Dendritic cell treated with granulocyte-macrophage colony-stimulating factor and Interleukin-4, amounts not matched to agents 40 ng/mL and 50 ng/mL, for 4 days (primary cell): ENCODE data around the gene CD96.
"Not testable (repeated sequence)": the region's sequence is repeated elsewhere in the genome, so short reads cannot be mapped to it uniquely, and the experiment has no call there.

ENCODE experiments used
- H3K27ac Mint-ChIP-seq: one replicate; pipeline ENCODE4 v1.8.0; 2022; ENCODE audit warnings: mild to moderate bottlenecking, mixed read lengths
- H3K27me3 Mint-ChIP-seq: one replicate; pipeline ENCODE4 v1.8.0; 2022; ENCODE audit warnings: mild to moderate bottlenecking, mixed read lengths
- H3K36me3 Mint-ChIP-seq: one replicate; pipeline ENCODE4 v1.8.0; 2022; ENCODE audit warnings: low read depth, mixed read lengths
- H3K4me1 Mint-ChIP-seq: one replicate; pipeline ENCODE4 v1.8.0; 2022; ENCODE audit warnings: low read depth, mixed read lengths
- H3K4me3 Mint-ChIP-seq: one replicate; pipeline ENCODE4 v1.8.0; 2022; ENCODE audit warnings: mild to moderate bottlenecking, moderate library complexity, mixed read lengths
- H3K9me3 Mint-ChIP-seq: one replicate; pipeline ENCODE4 v1.8.0; 2022; ENCODE audit warnings: mixed read lengths
- intact Hi-C: fragments of 100-400 bp; cut with micrococcal nuclease; formaldehyde crosslinking; loops from one replicate; pipeline ENCODE4 v1.15.0; 2022

Gene CD96, protein sequence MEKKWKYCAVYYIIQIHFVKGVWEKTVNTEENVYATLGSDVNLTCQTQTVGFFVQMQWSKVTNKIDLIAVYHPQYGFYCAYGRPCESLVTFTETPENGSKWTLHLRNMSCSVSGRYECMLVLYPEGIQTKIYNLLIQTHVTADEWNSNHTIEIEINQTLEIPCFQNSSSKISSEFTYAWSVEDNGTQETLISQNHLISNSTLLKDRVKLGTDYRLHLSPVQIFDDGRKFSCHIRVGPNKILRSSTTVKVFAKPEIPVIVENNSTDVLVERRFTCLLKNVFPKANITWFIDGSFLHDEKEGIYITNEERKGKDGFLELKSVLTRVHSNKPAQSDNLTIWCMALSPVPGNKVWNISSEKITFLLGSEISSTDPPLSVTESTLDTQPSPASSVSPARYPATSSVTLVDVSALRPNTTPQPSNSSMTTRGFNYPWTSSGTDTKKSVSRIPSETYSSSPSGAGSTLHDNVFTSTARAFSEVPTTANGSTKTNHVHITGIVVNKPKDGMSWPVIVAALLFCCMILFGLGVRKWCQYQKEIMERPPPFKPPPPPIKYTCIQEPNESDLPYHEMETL

GRCh38 chr3:111541911-111542483 is at the start of gene CD96:
TSS of gene CD96 (plus strand) at chr3:111542197. CDS start at chr3:111542249, 52 bp downstream.
- H3K27ac Mint-ChIP-seq = no peak within 1 kb of the TSS
- intact Hi-C loops = no loop called here
- no peaks in the 10 kb centered on the region for H3K36me3 Mint-ChIP-seq
- H3K9me3 Mint-ChIP-seq = no peaks in the 10 kb centered on the region
- H3K4me3 Mint-ChIP-seq = no peak within 1 kb of the TSS
- H3K4me1 Mint-ChIP-seq = peaks cover 10% of the 10 kb centered on the region
- no peaks in the 10 kb centered on the region for H3K27me3 Mint-ChIP-seq

DNA sequence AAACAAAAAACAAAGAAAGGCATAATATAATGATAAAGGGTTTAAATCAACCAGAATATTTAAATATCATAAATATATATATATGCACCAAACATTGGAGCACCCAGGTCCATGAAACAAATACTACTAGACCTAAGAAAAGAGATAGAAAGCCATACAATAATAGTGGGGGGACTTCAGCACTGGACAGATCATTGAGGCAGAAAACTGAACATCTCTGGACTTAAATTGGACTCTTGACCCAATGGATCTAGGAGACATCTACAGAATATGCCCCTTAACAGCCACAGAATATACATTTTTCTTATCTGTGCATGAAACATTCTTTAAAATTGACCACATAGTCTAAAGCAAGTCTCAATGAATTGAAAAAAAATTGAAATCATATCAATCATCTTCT is 48.7 kb upstream of the CD96 start:
- intact Hi-C loops = no loop called here
- no peak overlapping the region for H3K4me3 Mint-ChIP-seq
- H3K9me3 Mint-ChIP-seq = peaks cover 30% of the 10 kb centered on the region
- H3K27me3 Mint-ChIP-seq = no peaks in the 10 kb centered on the region
- H3K4me1 Mint-ChIP-seq = no peaks in the 10 kb centered on the region
- H3K27ac Mint-ChIP-seq = no peak overlapping the region
- no peaks in the 10 kb centered on the region for H3K36me3 Mint-ChIP-seq

DNA sequence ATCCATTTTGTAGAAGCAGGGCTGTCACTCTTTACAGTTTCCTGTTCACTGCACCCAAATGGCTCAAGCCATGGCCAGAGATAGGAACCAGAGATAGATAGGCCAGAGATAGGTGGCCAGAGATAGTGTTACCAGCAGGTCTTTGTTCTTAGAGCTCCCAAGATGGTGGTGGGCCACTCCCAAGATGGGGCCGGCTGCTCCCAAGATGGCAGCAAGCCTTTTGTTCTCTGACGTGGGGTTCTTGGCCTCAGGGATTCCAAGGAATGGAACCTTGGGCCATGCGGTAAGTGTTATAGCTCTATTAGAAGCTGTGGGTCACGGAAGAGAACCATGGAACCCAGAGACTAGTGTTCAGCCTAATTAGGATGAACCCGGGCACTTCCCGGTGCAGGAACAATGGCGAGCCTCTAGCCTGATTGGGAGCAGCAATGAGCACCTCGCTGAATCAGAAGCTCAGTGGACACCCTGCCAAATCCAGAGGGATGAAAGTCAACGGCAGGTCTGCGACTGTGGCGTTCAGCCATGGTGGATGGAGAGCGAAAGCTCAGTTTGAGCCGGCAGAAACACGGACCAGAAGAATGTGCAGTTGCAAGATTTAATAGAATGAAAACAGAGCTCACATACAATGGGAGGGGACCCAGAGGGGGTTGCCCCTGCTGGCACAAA is 45.0 kb upstream of the CD96 start:
- intact Hi-C loops = no loop called here
- no peaks in the 10 kb centered on the region for H3K4me1 Mint-ChIP-seq
- H3K4me3 Mint-ChIP-seq = no peak overlapping the region
- no peaks in the 10 kb centered on the region for H3K36me3 Mint-ChIP-seq
- no peak overlapping the region for H3K27ac Mint-ChIP-seq
- no peaks in the 10 kb centered on the region for H3K27me3 Mint-ChIP-seq
- H3K9me3 Mint-ChIP-seq = peaks cover 21% of the 10 kb centered on the region

DNA sequence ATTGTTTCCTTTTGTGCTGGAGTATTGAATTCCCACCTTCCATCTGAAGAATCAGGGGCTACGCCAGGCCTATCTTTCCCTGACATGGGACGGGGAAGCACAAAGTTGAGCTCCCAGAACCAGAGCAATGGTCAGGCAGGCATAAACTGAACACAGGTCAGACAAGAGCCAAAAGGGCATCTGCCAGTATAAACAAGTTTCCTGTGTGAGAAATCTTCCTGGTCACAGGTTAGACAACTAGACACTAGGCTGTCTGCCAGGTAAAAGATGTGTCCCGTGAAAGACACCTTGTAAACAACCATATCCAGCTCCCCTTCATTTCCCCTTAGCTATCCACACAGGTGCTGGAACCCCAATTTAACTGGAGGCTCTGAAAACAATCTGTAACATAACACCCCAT is 44.0 kb upstream of the CD96 start:
- peaks cover 23% of the 10 kb centered on the region for H3K9me3 Mint-ChIP-seq
- H3K36me3 Mint-ChIP-seq = no peaks in the 10 kb centered on the region
- H3K27me3 Mint-ChIP-seq = no peaks in the 10 kb centered on the region
- intact Hi-C loops = no loop called here
- no peak overlapping the region for H3K4me3 Mint-ChIP-seq
- no peak overlapping the region for H3K27ac Mint-ChIP-seq
- no peaks in the 10 kb centered on the region for H3K4me1 Mint-ChIP-seq

GRCh38 chr3:111506435-111506834 is 35.6 kb upstream of the CD96 start:
- no peaks in the 10 kb centered on the region for H3K4me1 Mint-ChIP-seq
- no peaks in the 10 kb centered on the region for H3K27me3 Mint-ChIP-seq
- H3K4me3 Mint-ChIP-seq = no peak overlapping the region
- no peaks in the 10 kb centered on the region for H3K36me3 Mint-ChIP-seq
- H3K9me3 Mint-ChIP-seq = peaks cover 24% of the 10 kb centered on the region
- intact Hi-C loops = no loop called here
- H3K27ac Mint-ChIP-seq = no peak overlapping the region

DNA sequence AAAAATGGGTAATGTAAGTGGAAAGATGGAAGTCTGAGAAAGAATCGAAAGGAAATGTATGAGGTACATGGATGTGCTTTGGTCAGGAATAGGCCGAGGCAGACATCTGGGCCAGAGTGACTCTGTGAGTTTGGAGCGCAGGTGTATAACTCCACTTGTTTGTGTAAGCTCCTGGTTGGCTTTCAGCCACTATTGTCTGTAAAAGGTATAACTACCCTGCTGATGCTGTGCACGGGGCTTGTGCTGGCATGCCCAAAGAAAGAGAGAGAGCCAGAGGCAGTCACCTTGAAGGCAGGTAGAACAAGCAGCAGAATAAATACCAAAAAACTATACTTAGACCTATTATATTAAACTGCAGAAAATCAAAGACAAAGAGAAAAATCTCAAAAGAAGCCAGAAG is 32.7 kb upstream of the CD96 start:
- Mint-ChIP-seq H3K4me1 (no peaks in the 10 kb centered on the region), H3K9me3 (peaks cover 16% of the 10 kb centered on the region), H3K27me3 (no peaks in the 10 kb centered on the region), H3K36me3 (no peaks in the 10 kb centered on the region), H3K27ac (no peak overlapping the region), H3K4me3 (no peak overlapping the region)
- intact Hi-C loops = no loop called here

GRCh38 chr3:111517801-111518200 is 24.2 kb upstream of the CD96 start:
- H3K9me3 Mint-ChIP-seq = no peaks in the 10 kb centered on the region
- intact Hi-C loops = no loop called here
- no peak overlapping the region for H3K27ac Mint-ChIP-seq
- H3K36me3 Mint-ChIP-seq = no peaks in the 10 kb centered on the region
- H3K4me1 Mint-ChIP-seq = peaks cover 22% of the 10 kb centered on the region
- H3K27me3 Mint-ChIP-seq = peaks cover 4% of the 10 kb centered on the region
- H3K4me3 Mint-ChIP-seq = no peak overlapping the region

- intact Hi-C loops = no loop called here
- no peak overlapping the region for H3K27ac Mint-ChIP-seq
- no peaks in the 10 kb centered on the region for H3K36me3 Mint-ChIP-seq
- peaks cover 22% of the 10 kb centered on the region for H3K4me1 Mint-ChIP-seq
- H3K9me3 Mint-ChIP-seq = no peaks in the 10 kb centered on the region
- H3K4me3 Mint-ChIP-seq = no peak overlapping the region
- peaks cover 5% of the 10 kb centered on the region for H3K27me3 Mint-ChIP-seq
Measured at GRCh38 chr3:111519178-111519855, 22.7 kb upstream of the CD96 start.

DNA sequence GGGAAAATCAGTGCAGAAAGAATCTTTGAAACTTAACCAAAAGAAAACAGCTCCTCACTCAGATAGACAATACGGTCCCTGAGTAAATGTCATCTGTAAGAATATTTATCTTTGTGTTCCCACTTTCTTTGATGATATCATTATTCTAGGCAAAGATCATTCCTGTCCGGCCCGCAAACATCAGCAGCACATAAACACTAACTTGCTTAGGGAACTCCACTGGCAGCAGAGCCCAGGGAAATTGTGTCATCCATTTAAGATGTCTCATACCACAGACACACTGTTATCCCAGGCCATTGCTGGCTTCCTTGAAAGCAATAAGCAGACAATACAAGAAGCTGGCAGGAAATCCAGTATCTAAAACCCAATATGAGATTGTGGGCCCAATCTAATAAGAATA is 20.1 kb upstream of the CD96 start:
- intact Hi-C loops = no loop called here
- Mint-ChIP-seq H3K27ac (no peak overlapping the region), H3K4me1 (peaks cover 22% of the 10 kb centered on the region), H3K4me3 (no peak overlapping the region), H3K27me3 (peaks cover 2% of the 10 kb centered on the region), H3K36me3 (no peaks in the 10 kb centered on the region), H3K9me3 (peaks cover 12% of the 10 kb centered on the region)

DNA sequence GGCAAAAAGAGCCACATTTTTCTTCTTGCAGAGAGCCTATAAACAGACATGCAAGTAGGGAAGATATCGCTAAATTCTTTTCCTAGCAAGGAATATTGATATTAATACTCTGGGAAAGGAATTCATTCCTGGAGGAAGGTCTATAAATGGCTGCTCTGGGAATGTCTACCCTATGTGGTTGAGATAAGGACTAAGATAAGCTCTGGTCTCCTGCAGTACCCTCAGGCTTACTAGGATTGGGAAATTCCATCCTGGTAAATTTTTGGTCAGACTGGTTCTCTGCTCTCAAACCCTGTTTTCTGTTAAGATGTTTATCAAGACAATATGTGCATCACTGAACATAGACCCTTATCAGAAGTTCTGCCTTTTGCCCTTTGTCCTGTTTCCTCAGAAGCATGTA is 17.5 kb upstream of the CD96 start:
- intact Hi-C loops, H3K27ac Mint-ChIP-seq, H3K27me3 Mint-ChIP-seq, H3K36me3 Mint-ChIP-seq, H3K4me3 Mint-ChIP-seq: not testable (repeated sequence)
- peaks cover 29% of the 10 kb centered on the region for H3K9me3 Mint-ChIP-seq
- peaks cover 13% of the 10 kb centered on the region for H3K4me1 Mint-ChIP-seq

DNA sequence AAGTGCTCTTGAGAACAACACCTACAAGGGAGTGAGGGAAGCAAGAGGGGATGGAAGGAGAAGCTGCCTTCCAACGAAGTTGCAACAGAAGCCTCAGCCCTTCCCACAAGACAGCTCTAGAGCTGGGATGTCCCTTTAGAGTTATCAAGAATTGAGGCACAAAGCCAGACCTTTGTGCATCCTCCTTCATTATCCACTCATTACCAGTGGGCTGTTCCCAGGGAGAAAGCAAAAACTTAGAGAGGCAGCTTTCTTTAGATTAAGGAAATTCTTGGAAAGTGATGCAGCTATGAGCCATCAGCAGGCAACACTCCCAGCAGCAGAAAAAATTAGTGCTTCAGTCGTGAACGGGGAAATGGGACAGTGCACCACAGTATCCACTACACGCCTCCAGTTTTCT is 10.6 kb upstream of the CD96 start:
- intact Hi-C loops = no loop called here
- Mint-ChIP-seq H3K27me3 (no peaks in the 10 kb centered on the region), H3K4me3 (no peak overlapping the region), H3K4me1 (peaks cover 6% of the 10 kb centered on the region), H3K27ac (no peak overlapping the region), H3K36me3 (no peaks in the 10 kb centered on the region), H3K9me3 (peaks cover 32% of the 10 kb centered on the region)

GRCh38 chr3:111534701-111535100 is 7.3 kb upstream of the CD96 start:
- Mint-ChIP-seq H3K27ac (no peak overlapping the region), H3K9me3 (peaks cover 13% of the 10 kb centered on the region), H3K27me3 (no peaks in the 10 kb centered on the region), H3K36me3 (no peaks in the 10 kb centered on the region), H3K4me3 (no peak overlapping the region), H3K4me1 (peaks cover 15% of the 10 kb centered on the region)
- intact Hi-C loops = loop anchor here (5.0 kb wide), 1 partner anchor 1802 kb away; no protein-coding TSS in a partner anchor

GRCh38 chr3:111538111-111538510 is 3.9 kb upstream of the CD96 start:
- intact Hi-C loops = loop anchor here (5.0 kb wide), 1 partner anchor 1806 kb away; no protein-coding TSS in a partner anchor
- H3K4me3 Mint-ChIP-seq = no peak overlapping the region

More at GRCh38 chr3:111538111-111538510, 3.9 kb upstream of the CD96 start:
- Mint-ChIP-seq H3K9me3 (no peaks in the 10 kb centered on the region), H3K27me3 (no peaks in the 10 kb centered on the region), H3K4me1 (peaks cover 10% of the 10 kb centered on the region), H3K27ac (no peak overlapping the region), H3K36me3 (no peaks in the 10 kb centered on the region)
